HG03045 (cell line): ENCODE results near the gene SORCS2.

ENCODE experiments used
- ATAC-seq: cut with Tn5 transposase; IDR thresholded peaks from one replicate; pipeline ENCODE4 v1.9.1; 2021; ENCODE audit warnings: mild to moderate bottlenecking, moderate library complexity; ENCODE audit not compliant: unreplicated experiment

SORCS2 gene

GRCh38 chr4:7711307-7711963, 519.1 kb downstream of the SORCS2 start:
- ATAC-seq, result no peak

GRCh38 chr4:7712021-7712671, 519.8 kb downstream of the SORCS2 start:
- no peak for ATAC-seq

- no peak for ATAC-seq
Observed at GRCh38 chr4:7713757-7714156, 521.4 kb downstream of the SORCS2 start.

GRCh38 chr4:7714176-7714575, 521.8 kb downstream of the SORCS2 start:
- no peak for ATAC-seq

GRCh38 chr4:7714738-7715137, 522.4 kb downstream of the SORCS2 start:
- ATAC-seq, result no peak

- no peak for ATAC-seq
Observed at GRCh38 chr4:7715271-7716009, 523.1 kb downstream of the SORCS2 start.

- no peak for ATAC-seq
Observed at GRCh38 chr4:7716010-7716721, 523.8 kb downstream of the SORCS2 start.

GRCh38 chr4:7717161-7717560, 524.8 kb downstream of the SORCS2 start:
- ATAC-seq, result no peak

GRCh38 chr4:7717946-7718490, 525.7 kb downstream of the SORCS2 start:
- no peak for ATAC-seq

- ATAC-seq, result no peak
Observed at GRCh38 chr4:7719354-7720174, 527.2 kb downstream of the SORCS2 start.

- no peak for ATAC-seq
Observed at GRCh38 chr4:7721984-7722551, 529.7 kb downstream of the SORCS2 start.

- ATAC-seq, result no peak
Observed at GRCh38 chr4:7722766-7723387, 530.5 kb downstream of the SORCS2 start.

- ATAC-seq, result no peak
Observed at GRCh38 chr4:7723625-7724024, 531.3 kb downstream of the SORCS2 start.

GRCh38 chr4:7725951-7726350, 533.6 kb downstream of the SORCS2 start:
- no peak for ATAC-seq

GRCh38 chr4:7726665-7727413, 534.5 kb downstream of the SORCS2 start:
- no peak for ATAC-seq

- no peak for ATAC-seq
Observed at GRCh38 chr4:7727749-7728148, 535.4 kb downstream of the SORCS2 start.

GRCh38 chr4:7731437-7731836, 539.1 kb downstream of the SORCS2 start:
- ATAC-seq, result no peak

- no peak for ATAC-seq
Observed at GRCh38 chr4:7732263-7732662, 539.9 kb downstream of the SORCS2 start.

- no peak for ATAC-seq
Observed at GRCh38 chr4:7733201-7733600, 540.9 kb downstream of the SORCS2 start.
